Liver (tissue), 9 donors: ENCODE results near the gene RTBDN. TPM values are rescaled to one million over a fixed set of nuclear protein-coding genes. Genes with fewer than 3 reads are reported as not detected.

ENCODE experiments used
- DNase-seq: peaks from one replicate; pipeline ENCODE4 v3.0.0-alpha.2; 2017; ENCODE audit warnings: low spot score
- H3K27ac ChIP-seq, 2 donors: one replicate each; pipeline ENCODE4 v1.7.0; 2013; ENCODE audit warnings: inconsistent platforms in 2 of 2, low read length in 2 of 2, control low read depth in 1 of 2, low read depth in 1 of 2, mild to moderate bottlenecking in 1 of 2
- H3K27me3 ChIP-seq, 4 donors: one replicate each; pipeline versions ENCODE4 v1.6.1 to v1.7.0; 2013; ENCODE audit warnings: low read length in 3 of 4, inconsistent platforms in 1 of 4, mild to moderate bottlenecking in 1 of 4, moderate library complexity in 1 of 4; ENCODE audit not compliant: control insufficient read depth in 4 of 4, insufficient read depth in 4 of 4
- H3K36me3 ChIP-seq, 4 donors: one replicate each; pipeline versions ENCODE4 v1.6.1 to v1.7.0; 2013; ENCODE audit warnings: low read length in 3 of 4, mild to moderate bottlenecking in 3 of 4, low read depth in 1 of 4, moderate library complexity in 1 of 4; ENCODE audit not compliant: control insufficient read depth in 4 of 4, insufficient read depth in 3 of 4
- H3K4me1 ChIP-seq, 4 donors: one replicate each; pipeline versions ENCODE4 v1.6.1 to v1.7.0; 2013; ENCODE audit warnings: low read length in 3 of 4, mild to moderate bottlenecking in 3 of 4, moderate library complexity in 1 of 4; ENCODE audit not compliant: control insufficient read depth in 4 of 4, insufficient read depth in 4 of 4
- H3K4me3 ChIP-seq, 3 donors: one replicate each; pipeline versions ENCODE4 v1.6.1 to v1.7.0; 2013; ENCODE audit warnings: low read length in 3 of 3, control low read depth in 1 of 3, low read depth in 1 of 3, mild to moderate bottlenecking in 1 of 3
- H3K9ac ChIP-seq, 2 donors: one replicate each; pipeline ENCODE4 v1.7.0; 2013; ENCODE audit warnings: low read length in 2 of 2, mild to moderate bottlenecking in 2 of 2, moderate library complexity in 2 of 2, control low read depth in 1 of 2, low read depth in 1 of 2
- H3K9me3 ChIP-seq, 4 donors: one replicate each; pipeline versions ENCODE4 v1.6.1 to v1.7.0; 2013; ENCODE audit warnings: low read length in 3 of 4; ENCODE audit not compliant: control insufficient read depth in 4 of 4
- EGR1 ChIP-seq, 2 donors: IDR thresholded peaks; 2 replicates each; pipeline ENCODE4 v1.6.1; 2016 to 2018; ENCODE audit warnings: antibody characterized with exemption in 2 of 2, low read depth in 2 of 2
- FOXA1 ChIP-seq: IDR thresholded peaks from 2 replicates; pipeline ENCODE4 v1.6.1; 2016; ENCODE audit warnings: antibody characterized with exemption
- FOXA2 ChIP-seq: IDR thresholded peaks from 2 replicates; pipeline ENCODE4 v1.6.1; 2016; ENCODE audit warnings: antibody characterized with exemption
- GABPA ChIP-seq, 2 donors: IDR thresholded peaks in 1 of 2; conservative IDR thresholded peaks in 1 of 2; 2 replicates each; pipeline ENCODE4 v1.6.1; 2016; ENCODE audit warnings: antibody characterized with exemption in 2 of 2, mild to moderate bottlenecking in 1 of 2, moderate library complexity in 1 of 2
- HNF4A ChIP-seq, 2 donors: conservative IDR thresholded peaks; 2 replicates each; pipeline ENCODE4 v1.6.1; 2016; ENCODE audit warnings: antibody characterized with exemption in 2 of 2, mild to moderate bottlenecking in 2 of 2
- HNF4G ChIP-seq: IDR thresholded peaks from 2 replicates; pipeline ENCODE4 v1.6.1; 2016; ENCODE audit warnings: antibody characterized with exemption
- JUND ChIP-seq, 2 donors: IDR thresholded peaks; 2 replicates each; pipeline ENCODE4 v1.6.1; 2016; ENCODE audit warnings: antibody characterized with exemption in 2 of 2
- NR2F2 ChIP-seq: IDR thresholded peaks from 2 replicates; pipeline ENCODE4 v1.6.1; 2016; ENCODE audit warnings: antibody characterized with exemption
- RAD21 ChIP-seq, 2 donors: IDR thresholded peaks; 2 replicates each; pipeline ENCODE4 v1.6.1; 2016; ENCODE audit warnings: antibody characterized with exemption in 2 of 2, mild to moderate bottlenecking in 2 of 2
- RXRA ChIP-seq, 2 donors: IDR thresholded peaks; 2 replicates each; pipeline ENCODE4 v1.6.1; 2017 to 2018; ENCODE audit warnings: antibody characterized with exemption in 2 of 2, mild to moderate bottlenecking in 1 of 2
- SP1 ChIP-seq: IDR thresholded peaks from 2 replicates; pipeline ENCODE4 v1.6.1; 2018; ENCODE audit warnings: antibody characterized with exemption, mild to moderate bottlenecking
- TAF1 ChIP-seq: conservative IDR thresholded peaks from 2 replicates; pipeline ENCODE4 v1.6.1; 2016; ENCODE audit warnings: antibody characterized with exemption, mild to moderate bottlenecking
- YY1 ChIP-seq: IDR thresholded peaks from 2 replicates; pipeline ENCODE4 v1.6.1; 2016; ENCODE audit warnings: antibody characterized with exemption, mild to moderate bottlenecking
- WGBS: extraction: QIAGEN DNeasy Blood & Tissue Kit; methylation state at CpG from one replicate; pipeline ENCODE4 v1.1.7; 2013; 5-methylcytosine and 5-hydroxymethylcytosine counted together
- polyA plus RNA-seq, 2 donors: library from polyadenylated mRNA; stranded (reverse) in 1 of 2; unstranded in 1 of 2; fragments of 200-250 nt in 1 of 2; fragments of >200 nt in 1 of 2; fragmentation: Nextera tagmentation in 1 of 2; extraction: Ambion mirVana in 1 of 2; gene quantifications; one replicate each; pipeline versions ENCODE4 v1.2.1 to v1.2.3, GENCODE V29; 2013 to 2015
- total RNA-seq, 2 donors: library from RNA; depleted of rRNA; stranded (reverse); fragments of >200 nt; gene quantifications; one replicate each; pipeline ENCODE4 v1.2.3, GENCODE V29; 2014
- TF ChIP-seq, protein P1 (sequence below): IDR thresholded peaks from 2 replicates; pipeline ENCODE4 v1.6.1; 2016; ENCODE audit warnings: antibody characterized with exemption
- TF ChIP-seq, protein P2 (sequence below): IDR thresholded peaks from 2 replicates; pipeline ENCODE4 v1.6.1; 2016; ENCODE audit warnings: antibody characterized with exemption, mild to moderate bottlenecking
- TF ChIP-seq, protein P3 (sequence below): IDR thresholded peaks from 2 replicates; pipeline ENCODE4 v1.6.1; 2016; ENCODE audit warnings: antibody characterized with exemption
- donor health status: healthy.
- donor health status: healthy.
- donor health status: healthy.
- donor health status: healthy.
- donor health status: healthy.

RTBDN gene
- total and polyA plus RNA-seq, 4 donors = not detected

DNA sequence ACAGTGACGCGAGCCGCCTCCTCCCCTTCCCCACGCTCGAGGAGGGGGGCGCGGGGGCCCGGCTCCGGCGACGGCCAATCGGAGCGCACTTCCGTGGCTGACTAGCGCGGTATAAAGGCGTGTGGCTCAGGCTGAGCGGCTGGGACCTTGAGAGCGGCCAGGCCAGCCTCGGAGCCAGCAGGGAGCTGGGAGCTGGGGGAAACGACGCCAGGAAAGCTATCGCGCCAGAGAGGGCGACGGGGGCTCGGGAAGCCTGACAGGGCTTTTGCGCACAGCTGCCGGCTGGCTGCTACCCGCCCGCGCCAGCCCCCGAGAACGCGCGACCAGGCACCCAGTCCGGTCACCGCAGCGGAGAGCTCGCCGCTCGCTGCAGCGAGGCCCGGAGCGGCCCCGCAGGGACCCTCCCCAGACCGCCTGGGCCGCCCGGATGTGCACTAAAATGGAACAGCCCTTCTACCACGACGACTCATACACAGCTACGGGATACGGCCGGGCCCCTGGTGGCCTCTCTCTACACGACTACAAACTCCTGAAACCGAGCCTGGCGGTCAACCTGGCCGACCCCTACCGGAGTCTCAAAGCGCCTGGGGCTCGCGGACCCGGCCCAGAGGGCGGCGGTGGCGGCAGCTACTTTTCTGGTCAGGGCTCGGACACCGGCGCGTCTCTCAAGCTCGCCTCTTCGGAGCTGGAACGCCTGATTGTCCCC is 42.9 kb downstream of the RTBDN start, which contains the start of gene JUNB:
Gene JUNB, plus strand, starts transcription at position 142 of the 706 bp plus-strand sequence. Its CDS starts 286 bp downstream, at position 428.
- peak; percentile 97 for DNase-seq
- no peak for TF ChIP-seq HNF4G
- peak; percentile 92 for TF ChIP-seq FOXA2
- TF ChIP-seq TAF1 = peak; percentile 99
- TF ChIP-seq EGR1 (IDR thresholded peaks at IDR 0.05; ENCODE audit: low read depth in 2 of 2) = peak; percentile 69 to 86
- TF ChIP-seq, protein P1, sequence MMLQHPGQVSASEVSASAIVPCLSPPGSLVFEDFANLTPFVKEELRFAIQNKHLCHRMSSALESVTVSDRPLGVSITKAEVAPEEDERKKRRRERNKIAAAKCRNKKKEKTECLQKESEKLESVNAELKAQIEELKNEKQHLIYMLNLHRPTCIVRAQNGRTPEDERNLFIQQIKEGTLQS = no peak
- peak in 1 of 2 donors; percentile 36 for TF ChIP-seq RAD21 (IDR thresholded peaks at IDR 0.05)
- TF ChIP-seq, protein P2, sequence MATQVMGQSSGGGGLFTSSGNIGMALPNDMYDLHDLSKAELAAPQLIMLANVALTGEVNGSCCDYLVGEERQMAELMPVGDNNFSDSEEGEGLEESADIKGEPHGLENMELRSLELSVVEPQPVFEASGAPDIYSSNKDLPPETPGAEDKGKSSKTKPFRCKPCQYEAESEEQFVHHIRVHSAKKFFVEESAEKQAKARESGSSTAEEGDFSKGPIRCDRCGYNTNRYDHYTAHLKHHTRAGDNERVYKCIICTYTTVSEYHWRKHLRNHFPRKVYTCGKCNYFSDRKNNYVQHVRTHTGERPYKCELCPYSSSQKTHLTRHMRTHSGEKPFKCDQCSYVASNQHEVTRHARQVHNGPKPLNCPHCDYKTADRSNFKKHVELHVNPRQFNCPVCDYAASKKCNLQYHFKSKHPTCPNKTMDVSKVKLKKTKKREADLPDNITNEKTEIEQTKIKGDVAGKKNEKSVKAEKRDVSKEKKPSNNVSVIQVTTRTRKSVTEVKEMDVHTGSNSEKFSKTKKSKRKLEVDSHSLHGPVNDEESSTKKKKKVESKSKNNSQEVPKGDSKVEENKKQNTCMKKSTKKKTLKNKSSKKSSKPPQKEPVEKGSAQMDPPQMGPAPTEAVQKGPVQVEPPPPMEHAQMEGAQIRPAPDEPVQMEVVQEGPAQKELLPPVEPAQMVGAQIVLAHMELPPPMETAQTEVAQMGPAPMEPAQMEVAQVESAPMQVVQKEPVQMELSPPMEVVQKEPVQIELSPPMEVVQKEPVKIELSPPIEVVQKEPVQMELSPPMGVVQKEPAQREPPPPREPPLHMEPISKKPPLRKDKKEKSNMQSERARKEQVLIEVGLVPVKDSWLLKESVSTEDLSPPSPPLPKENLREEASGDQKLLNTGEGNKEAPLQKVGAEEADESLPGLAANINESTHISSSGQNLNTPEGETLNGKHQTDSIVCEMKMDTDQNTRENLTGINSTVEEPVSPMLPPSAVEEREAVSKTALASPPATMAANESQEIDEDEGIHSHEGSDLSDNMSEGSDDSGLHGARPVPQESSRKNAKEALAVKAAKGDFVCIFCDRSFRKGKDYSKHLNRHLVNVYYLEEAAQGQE = peak; percentile 96
- TF ChIP-seq FOXA1 = no peak
- peak; percentile 84 for TF ChIP-seq YY1
- TF ChIP-seq SP1 = peak; percentile 97
- peak in 1 of 2 donors; percentile 73 for TF ChIP-seq GABPA (IDR thresholded peaks at IDR 0.05 in 1 of 2, conservative IDR thresholded peaks at IDR 0.05 in 1 of 2)
- TF ChIP-seq JUND (IDR thresholded peaks at IDR 0.05) = peak in 1 of 2 donors; percentile 37
- WGBS = under 1% methylated on average over 73 of the region's 73 CpGs
- Histone ChIP-seq H3K9ac (peak within 1 kb of the TSS; percentile 98 to 100), H3K27me3 (no peaks in the 10 kb centered on the region), H3K36me3 (no peaks in the 10 kb centered on the region), H3K4me3 (peak within 1 kb of the TSS; percentile 83 to 99 (median 98)), H3K9me3 (no peaks in the 10 kb centered on the region), H3K4me1 (peaks cover 3 to 36% (median 26%) of the 10 kb centered on the region in 4 donors), H3K27ac (peak within 1 kb of the TSS; percentile 98 to 99)

DNA sequence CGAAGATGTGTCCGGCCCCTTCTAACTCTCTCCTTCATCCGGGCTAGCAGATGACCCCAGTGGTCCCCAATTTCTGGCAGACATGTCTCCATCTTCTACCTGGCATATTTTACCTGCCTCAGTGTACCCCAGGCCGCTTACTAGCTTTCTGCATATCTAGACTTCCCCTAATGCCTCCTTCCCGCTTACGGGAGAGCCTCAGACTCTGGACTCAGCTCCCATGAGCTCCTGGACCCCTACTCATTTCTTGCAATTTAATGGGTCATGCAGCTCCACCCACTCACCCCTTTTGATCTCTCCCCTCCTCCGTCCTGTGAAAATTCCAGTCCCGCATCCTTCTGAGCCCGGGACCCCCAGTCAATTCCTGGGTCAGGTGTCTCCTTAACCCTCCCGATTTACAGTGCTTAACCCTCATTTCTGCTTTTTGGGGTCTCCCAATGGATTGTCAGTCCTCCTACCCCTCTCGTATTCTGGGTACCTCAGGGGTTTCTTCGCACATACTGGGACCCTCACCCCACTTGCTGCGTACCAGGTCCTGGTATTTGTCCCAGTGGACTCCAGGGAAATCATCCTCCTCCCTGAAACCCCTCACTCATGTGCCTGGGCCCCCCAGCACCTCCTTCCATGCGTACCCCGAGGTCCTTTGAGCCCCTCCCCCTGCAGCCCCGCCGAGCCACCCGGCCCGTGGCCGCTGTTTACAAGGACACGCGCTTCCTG is 43.6 kb downstream of the RTBDN start:
- peak overlapping the region; percentile 53 to 97 for H3K9ac ChIP-seq
- H3K4me3 ChIP-seq = peak overlapping the region; percentile 58 to 82 (median 62)
- H3K27ac ChIP-seq = peak overlapping the region; percentile 98 to 99
- H3K36me3 ChIP-seq = no peaks in the 10 kb centered on the region
- TF ChIP-seq FOXA1 = peak; percentile 97
- peak; percentile 39 to 47 for TF ChIP-seq RXRA (IDR thresholded peaks at IDR 0.05)
- TF ChIP-seq YY1 = no peak
- TF ChIP-seq HNF4A (conservative IDR thresholded peaks at IDR 0.05) = no peak
- TF ChIP-seq, protein P1 = no peak
- no peak for TF ChIP-seq FOXA2
- TF ChIP-seq NR2F2 = peak; percentile 27
- TF ChIP-seq, protein P3, sequence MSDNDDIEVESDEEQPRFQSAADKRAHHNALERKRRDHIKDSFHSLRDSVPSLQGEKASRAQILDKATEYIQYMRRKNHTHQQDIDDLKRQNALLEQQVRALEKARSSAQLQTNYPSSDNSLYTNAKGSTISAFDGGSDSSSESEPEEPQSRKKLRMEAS = peak; percentile 95
- 1% methylated on average over 22 of the region's 22 CpGs for WGBS
- no peaks in the 10 kb centered on the region for H3K9me3 ChIP-seq
- H3K4me1 ChIP-seq = peaks cover 4 to 29% (median 21%) of the 10 kb centered on the region in 4 donors
- no peak for DNase-seq
- H3K27me3 ChIP-seq = no peaks in the 10 kb centered on the region
